ENCODE data around the gene OR4D2. TPM values are rescaled to one million over a fixed set of nuclear protein-coding genes. Genes with fewer than 3 reads are reported as not detected.

OR4D2 gene
- total RNA-seq, 1 donor from 2014 or later, result not detected

DNA sequence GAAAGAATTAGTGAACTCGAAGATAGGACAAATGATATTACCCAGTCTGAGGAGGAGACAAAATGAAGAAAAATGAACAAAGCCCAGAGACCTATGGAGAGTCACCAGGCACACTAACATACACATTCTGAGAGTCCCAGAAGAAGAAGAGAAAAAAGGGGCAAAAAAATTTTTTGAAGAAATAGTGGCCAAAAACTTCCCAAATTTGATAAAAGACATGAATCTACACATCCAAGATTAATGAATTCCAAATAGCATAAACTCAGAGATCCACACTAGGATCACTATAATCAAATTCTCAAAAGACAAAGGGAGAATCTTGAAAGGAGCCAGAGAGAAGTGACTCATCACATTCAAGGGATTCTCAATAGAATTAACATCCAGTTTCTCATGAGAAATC, 22.0 kb upstream of the OR4D2 start:
- Mint-ChIP-seq H3K4me1 (ENCODE audit: low read depth, unreplicated experiment) (no peaks in the 10 kb centered on the region), H3K27me3 (ENCODE audit: low read depth, unreplicated experiment) (peaks cover 27% of the 10 kb centered on the region), H3K36me3 (ENCODE audit: low read depth, unreplicated experiment) (no peaks in the 10 kb centered on the region), H3K4me3 (ENCODE audit: unreplicated experiment) (no peak overlapping the region), H3K27ac (ENCODE audit: unreplicated experiment) (no peak overlapping the region), H3K9me3 (ENCODE audit: unreplicated experiment) (peaks cover 13% of the 10 kb centered on the region)
- Histone ChIP-seq H3K27me3 (ENCODE audit: insufficient read depth, low read length) (peaks cover 16% of the 10 kb centered on the region), H3K79me2 (ENCODE audit: insufficient read depth, low read length) (no peaks in the 10 kb centered on the region), H2AFZ (ENCODE audit: low read depth, low read length) (no peak overlapping the region), H3K9me3 (ENCODE audit: insufficient read depth, low read depth, low read length) (no peaks in the 10 kb centered on the region), H3K4me1 (ENCODE audit: insufficient read depth, low read length) (no peaks in the 10 kb centered on the region), H3K4me3 (ENCODE audit: insufficient read depth, low read depth, low read length) (no peak overlapping the region), H3K36me3 (ENCODE audit: insufficient read depth, low read length) (no peaks in the 10 kb centered on the region), H4K20me1 (ENCODE audit: insufficient read depth, low read length) (no peaks in the 10 kb centered on the region), H3K4me2 (ENCODE audit: low read length) (no peak overlapping the region), H3K27ac (ENCODE audit: low read depth, low read length) (no peak overlapping the region), H3K9ac (ENCODE audit: low read length) (no peak overlapping the region)
- FAIRE-seq (no peak), DNase-seq (ENCODE audit: low read depth) (no peak)
- TF ChIP-seq, protein P1, sequence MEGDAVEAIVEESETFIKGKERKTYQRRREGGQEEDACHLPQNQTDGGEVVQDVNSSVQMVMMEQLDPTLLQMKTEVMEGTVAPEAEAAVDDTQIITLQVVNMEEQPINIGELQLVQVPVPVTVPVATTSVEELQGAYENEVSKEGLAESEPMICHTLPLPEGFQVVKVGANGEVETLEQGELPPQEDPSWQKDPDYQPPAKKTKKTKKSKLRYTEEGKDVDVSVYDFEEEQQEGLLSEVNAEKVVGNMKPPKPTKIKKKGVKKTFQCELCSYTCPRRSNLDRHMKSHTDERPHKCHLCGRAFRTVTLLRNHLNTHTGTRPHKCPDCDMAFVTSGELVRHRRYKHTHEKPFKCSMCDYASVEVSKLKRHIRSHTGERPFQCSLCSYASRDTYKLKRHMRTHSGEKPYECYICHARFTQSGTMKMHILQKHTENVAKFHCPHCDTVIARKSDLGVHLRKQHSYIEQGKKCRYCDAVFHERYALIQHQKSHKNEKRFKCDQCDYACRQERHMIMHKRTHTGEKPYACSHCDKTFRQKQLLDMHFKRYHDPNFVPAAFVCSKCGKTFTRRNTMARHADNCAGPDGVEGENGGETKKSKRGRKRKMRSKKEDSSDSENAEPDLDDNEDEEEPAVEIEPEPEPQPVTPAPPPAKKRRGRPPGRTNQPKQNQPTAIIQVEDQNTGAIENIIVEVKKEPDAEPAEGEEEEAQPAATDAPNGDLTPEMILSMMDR (IDR thresholded peaks at IDR 0.05; ENCODE audit: insufficient read depth, low read depth, low read length), result no peak
- no peak for TF ChIP-seq EZH2 (IDR thresholded peaks at IDR 0.05; ENCODE audit: insufficient read depth, low read length)

DNA sequence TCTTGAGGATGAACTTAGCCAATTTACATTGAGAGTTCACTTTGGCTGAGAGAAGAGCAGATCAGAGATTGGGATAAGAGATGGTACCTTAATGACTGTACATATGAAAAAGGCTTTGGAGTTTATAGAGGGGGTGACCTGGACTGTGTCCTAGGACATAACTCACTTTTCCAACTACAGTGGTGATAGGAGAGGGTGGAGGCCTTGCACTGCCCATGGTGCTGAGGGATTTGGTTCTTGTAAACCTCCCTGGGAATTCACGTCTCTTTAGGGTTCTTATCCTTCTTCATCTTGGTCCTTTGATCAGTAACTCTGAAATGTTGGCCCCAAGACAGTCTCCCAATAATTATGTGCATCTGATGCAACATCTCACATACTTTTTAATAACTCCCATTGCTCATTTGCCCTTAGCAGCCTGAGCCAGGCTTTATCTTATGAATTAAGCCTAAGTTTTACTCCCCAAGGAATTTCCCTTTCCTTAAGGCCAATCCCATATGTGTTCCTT, 18.8 kb upstream of the OR4D2 start, which contains the start of gene OR4D1:
Gene OR4D1, plus strand, starts transcription at position 455 of the 505 bp plus-strand sequence. CDS start 6,770 bp downstream, outside the sequence.
- no peak for FAIRE-seq
- peaks cover 26% of the 10 kb centered on the region for H3K27me3 ChIP-seq (ENCODE audit: insufficient read depth, low read length)

DNA sequence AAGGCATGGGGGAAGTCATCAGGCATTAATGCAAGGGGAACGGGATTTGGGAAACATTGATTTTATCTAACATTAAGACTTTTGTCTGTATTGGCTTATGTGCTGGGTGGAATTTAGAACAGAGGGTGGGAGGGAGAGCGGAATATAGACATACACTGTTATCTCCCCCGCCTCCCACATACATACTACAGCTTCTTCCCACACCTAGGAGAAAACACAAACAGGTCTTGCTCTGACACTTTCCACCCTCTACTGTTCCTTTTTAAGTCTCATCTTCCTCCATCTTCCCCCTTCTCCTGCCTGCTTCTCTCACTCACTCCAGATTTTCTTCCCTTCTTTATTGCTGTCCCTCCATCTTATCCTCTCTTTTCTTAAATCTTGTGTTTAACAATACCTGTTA, 18.2 kb upstream of the OR4D2 start:
- Histone ChIP-seq H3K9me3 (ENCODE audit: insufficient read depth, low read depth, low read length) (no peaks in the 10 kb centered on the region), H2AFZ (ENCODE audit: low read depth, low read length) (no peak overlapping the region), H3K4me2 (ENCODE audit: low read length) (no peak overlapping the region), H3K79me2 (ENCODE audit: insufficient read depth, low read length) (no peaks in the 10 kb centered on the region), H3K36me3 (ENCODE audit: insufficient read depth, low read length) (no peaks in the 10 kb centered on the region), H4K20me1 (ENCODE audit: insufficient read depth, low read length) (no peaks in the 10 kb centered on the region), H3K27ac (ENCODE audit: low read depth, low read length) (no peak overlapping the region), H3K27me3 (ENCODE audit: insufficient read depth, low read length) (peaks cover 26% of the 10 kb centered on the region), H3K4me3 (ENCODE audit: insufficient read depth, low read depth, low read length) (no peak overlapping the region), H3K9ac (ENCODE audit: low read length) (no peak overlapping the region), H3K4me1 (ENCODE audit: insufficient read depth, low read length) (no peaks in the 10 kb centered on the region)
- Mint-ChIP-seq H3K4me3 (ENCODE audit: unreplicated experiment) (no peak overlapping the region), H3K36me3 (ENCODE audit: low read depth, unreplicated experiment) (no peaks in the 10 kb centered on the region), H3K4me1 (ENCODE audit: low read depth, unreplicated experiment) (no peaks in the 10 kb centered on the region), H3K27ac (ENCODE audit: unreplicated experiment) (no peak overlapping the region), H3K9me3 (ENCODE audit: unreplicated experiment) (peaks cover 10% of the 10 kb centered on the region), H3K27me3 (ENCODE audit: low read depth, unreplicated experiment) (peaks cover 45% of the 10 kb centered on the region)
- FAIRE-seq (no peak), DNase-seq (ENCODE audit: low read depth) (no peak)
- TF ChIP-seq, protein P1 (IDR thresholded peaks at IDR 0.05; ENCODE audit: insufficient read depth, low read depth, low read length), result no peak
- TF ChIP-seq EZH2 (IDR thresholded peaks at IDR 0.05; ENCODE audit: insufficient read depth, low read length), result no peak

More for the DNA sequence above, 18.8 kb upstream of the OR4D2 start, which contains the start of gene OR4D1:
- Histone ChIP-seq H3K9me3 (ENCODE audit: insufficient read depth, low read depth, low read length) (no peaks in the 10 kb centered on the region), H3K36me3 (ENCODE audit: insufficient read depth, low read length) (no peaks in the 10 kb centered on the region), H3K27ac (ENCODE audit: low read depth, low read length) (no peak within 1 kb of the TSS), H3K79me2 (ENCODE audit: insufficient read depth, low read length) (no peaks in the 10 kb centered on the region), H4K20me1 (ENCODE audit: insufficient read depth, low read length) (no peaks in the 10 kb centered on the region), H3K9ac (ENCODE audit: low read length) (no peak within 1 kb of the TSS), H3K4me1 (ENCODE audit: insufficient read depth, low read length) (no peaks in the 10 kb centered on the region), H2AFZ (ENCODE audit: low read depth, low read length) (no peak within 1 kb of the TSS), H3K4me2 (ENCODE audit: low read length) (no peak within 1 kb of the TSS), H3K4me3 (ENCODE audit: insufficient read depth, low read depth, low read length) (no peak within 1 kb of the TSS)
- H3K4me1 Mint-ChIP-seq (ENCODE audit: low read depth, unreplicated experiment), result no peaks in the 10 kb centered on the region
- peaks cover 42% of the 10 kb centered on the region for H3K27me3 Mint-ChIP-seq (ENCODE audit: low read depth, unreplicated experiment)
- H3K36me3 Mint-ChIP-seq (ENCODE audit: low read depth, unreplicated experiment), result no peaks in the 10 kb centered on the region
- no peak within 1 kb of the TSS for H3K27ac Mint-ChIP-seq (ENCODE audit: unreplicated experiment)
- no peak for DNase-seq (ENCODE audit: low read depth)
- TF ChIP-seq, protein P1 (IDR thresholded peaks at IDR 0.05; ENCODE audit: insufficient read depth, low read depth, low read length), result no peak
- TF ChIP-seq EZH2 (IDR thresholded peaks at IDR 0.05; ENCODE audit: insufficient read depth, low read length), result no peak
- peaks cover 11% of the 10 kb centered on the region for H3K9me3 Mint-ChIP-seq (ENCODE audit: unreplicated experiment)
- H3K4me3 Mint-ChIP-seq (ENCODE audit: unreplicated experiment), result no peak within 1 kb of the TSS

Data from astrocyte (in vitro differentiated cells and primary cell).